Activated CD4-positive, alpha-beta T cell treated with anti-CD3 and anti-CD28 coated beads, Interleukin-2, Interleukin-4, amounts not matched to agents 100 ng/mL and 50 ng/mL, durations not matched to agents 16 hours and 8 hours (primary cell): ENCODE results near the gene GPR75.
"Not testable (repeated sequence)": the region's sequence is repeated elsewhere in the genome, so short reads cannot be mapped to it uniquely, and the experiment has no call there.

Experiments used
- DNase-seq: peaks from one replicate; pipeline ENCODE4 v3.0.0-alpha.2; 2020; ENCODE audit warnings: low spot score

GPR75 gene

DNA sequence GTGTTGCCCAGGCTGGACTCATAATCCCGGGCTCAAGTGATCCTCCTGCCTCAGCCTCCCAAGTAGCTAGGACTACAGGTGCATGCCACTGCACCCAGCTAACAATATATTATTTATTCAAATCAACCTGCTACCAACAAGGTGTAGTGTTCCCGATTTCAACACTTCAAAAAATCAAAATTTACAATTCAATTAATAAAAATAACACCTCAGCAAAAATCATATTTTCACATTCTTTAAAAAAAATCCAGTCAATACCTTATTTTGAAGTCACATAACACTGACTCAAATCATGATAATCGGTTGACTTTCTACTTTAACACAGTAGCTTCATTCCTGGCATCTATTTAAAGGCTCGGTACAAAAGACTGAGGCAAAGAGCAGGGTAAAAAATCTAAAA is 7.2 kb downstream of the GPR75 start:
- peak; percentile 3 for DNase-seq

DNA sequence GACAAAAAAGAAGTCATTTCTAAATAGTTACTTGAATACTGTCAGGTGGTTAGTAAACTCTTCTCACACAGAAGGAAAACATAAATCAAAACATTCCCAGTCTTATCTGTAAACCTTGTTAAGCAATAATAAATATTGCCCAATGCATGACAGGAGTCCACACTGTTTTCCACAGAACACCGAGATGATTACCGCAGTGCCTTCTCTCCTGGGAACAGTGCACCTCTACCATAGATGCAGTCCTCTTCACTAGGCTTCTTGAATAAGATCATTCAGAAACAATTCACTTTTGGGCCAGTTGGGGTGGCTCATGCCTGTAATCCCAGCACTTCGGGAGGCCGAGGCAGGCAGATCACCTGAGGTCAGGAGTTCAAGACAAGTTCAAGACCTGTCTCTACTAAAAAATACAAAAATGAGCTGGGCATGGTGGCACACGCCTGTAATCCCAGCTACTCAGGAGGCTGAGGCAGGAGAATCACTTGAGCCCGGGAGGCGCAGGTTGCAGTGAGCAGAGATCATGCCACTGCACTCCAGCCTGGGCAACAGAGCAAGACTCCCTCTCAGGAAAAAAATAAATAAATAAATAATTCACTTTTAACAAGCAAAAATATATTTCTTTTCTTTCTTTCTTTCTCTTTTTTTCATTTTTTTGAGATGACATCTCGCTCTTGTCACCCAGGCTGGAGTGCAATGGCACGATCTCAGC is 8.6 kb downstream of the GPR75 start:
- DNase-seq = not testable (repeated sequence)

DNA sequence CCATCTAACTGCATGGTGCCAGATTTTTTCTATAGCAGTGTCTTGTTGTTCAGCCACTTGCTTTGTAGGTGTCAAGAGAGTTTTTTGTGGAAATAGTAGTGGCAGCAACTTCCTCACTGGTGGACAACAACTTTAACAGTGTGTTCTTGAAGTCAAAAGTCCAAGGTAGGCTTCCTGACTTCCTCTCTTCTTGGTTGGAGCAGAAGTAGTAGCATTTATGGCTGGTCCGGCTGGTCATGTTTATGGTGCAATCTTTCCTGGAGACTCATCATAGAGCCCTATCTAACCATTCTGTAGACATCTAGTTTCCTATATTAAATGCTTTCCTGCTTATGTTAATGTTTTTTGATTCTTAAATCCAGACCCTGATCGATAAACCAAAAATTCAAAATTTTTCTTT is 11.7 kb downstream of the GPR75 start:
- DNase-seq = no peak

DNA sequence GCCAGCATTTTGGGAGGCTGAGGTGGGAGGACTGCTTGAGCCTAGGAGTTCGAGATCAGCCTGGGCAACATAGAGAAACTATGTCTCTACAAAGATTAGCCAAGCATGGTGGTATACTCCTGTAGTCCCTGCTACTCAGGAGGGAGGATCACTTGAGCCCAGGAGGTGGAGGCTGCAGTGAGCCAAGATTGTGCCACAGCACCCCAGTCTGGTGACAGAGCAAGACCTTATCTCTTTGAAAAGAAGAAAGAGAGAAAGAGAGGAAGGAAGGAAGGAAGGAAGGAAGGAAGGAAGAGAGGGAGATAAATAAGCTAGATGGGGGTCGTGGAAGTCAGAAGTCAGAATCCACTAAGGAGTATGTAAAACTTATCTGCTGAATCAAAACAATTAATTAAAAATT is 16.2 kb downstream of the GPR75 start:
- no peak for DNase-seq

DNA sequence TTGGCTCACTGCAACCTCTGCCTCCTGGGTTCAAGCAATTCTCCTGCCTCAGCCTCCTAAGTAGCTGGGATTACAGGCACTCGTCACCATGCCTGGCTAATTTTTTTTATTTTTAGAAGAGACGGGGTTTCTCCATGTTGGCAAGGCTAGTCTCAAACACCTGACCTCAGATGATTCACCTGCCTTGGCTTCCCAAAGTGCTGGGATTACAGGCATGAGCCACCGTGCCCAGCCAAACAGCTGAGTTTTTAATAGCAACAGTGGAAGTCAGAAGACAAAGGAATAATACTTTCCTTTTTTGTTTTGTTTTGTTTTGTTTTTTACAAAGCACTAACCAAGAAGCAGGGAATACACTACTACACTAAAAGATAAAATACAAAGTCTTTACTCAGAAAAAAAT is 16.9 kb downstream of the GPR75 start:
- DNase-seq = no peak

DNA sequence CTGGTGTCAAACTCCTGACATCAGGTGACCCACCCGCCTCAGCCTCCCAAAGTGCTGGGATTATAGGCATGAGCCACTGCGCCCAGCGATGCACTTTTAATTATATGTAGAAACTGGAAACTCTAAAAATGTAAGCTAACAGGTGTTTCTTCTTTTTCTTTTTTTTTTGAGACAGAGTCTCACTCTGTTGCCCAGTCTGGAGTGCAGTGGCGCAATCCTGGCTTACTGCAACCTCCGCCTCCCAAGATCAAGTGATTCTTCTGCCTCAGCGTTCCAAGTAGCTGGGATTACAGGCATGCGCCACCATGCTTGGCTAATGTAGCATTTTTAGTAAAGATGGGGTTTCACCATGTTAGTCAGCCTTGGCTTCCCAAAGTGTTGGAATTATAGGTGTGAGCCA is 18.1 kb downstream of the GPR75 start:
- not testable (repeated sequence) for DNase-seq

DNA sequence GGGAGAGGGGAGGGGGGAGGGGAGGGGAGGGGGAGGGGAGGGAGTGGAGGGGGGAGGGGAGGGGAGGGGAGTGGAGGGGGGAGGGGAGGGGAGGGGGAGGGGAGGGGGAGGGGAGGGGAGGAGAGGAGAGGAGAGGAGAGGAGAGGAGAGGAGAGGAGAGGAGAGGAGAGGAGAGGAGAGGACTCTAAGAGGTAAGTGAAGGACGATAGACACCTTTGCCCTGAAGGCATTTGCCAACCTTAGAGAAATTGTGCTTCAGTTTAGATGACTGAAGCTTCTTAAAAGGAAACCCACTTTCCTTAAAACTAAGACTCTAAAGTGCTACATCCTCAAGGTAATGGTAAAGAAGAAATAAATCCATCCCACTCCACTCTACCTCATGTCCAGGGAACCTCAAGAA is 19.2 kb downstream of the GPR75 start:
- DNase-seq = no peak

DNA sequence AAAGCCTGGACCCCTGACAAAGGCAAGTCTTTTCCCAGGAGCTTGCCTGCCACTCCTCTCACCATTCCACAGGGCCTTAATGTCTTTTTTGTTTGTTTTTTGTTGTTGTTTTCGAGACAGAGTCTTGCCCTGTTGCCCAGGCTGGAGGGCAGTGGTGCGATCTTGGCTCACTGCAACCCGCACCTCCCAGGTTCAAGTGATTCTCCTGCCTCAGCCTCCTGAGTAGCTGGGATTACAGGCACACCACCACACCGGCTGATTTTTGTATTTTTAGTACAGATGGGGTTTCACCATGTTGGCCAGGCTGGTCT is 29.8 kb downstream of the GPR75 start:
- not testable (repeated sequence) for DNase-seq

DNA sequence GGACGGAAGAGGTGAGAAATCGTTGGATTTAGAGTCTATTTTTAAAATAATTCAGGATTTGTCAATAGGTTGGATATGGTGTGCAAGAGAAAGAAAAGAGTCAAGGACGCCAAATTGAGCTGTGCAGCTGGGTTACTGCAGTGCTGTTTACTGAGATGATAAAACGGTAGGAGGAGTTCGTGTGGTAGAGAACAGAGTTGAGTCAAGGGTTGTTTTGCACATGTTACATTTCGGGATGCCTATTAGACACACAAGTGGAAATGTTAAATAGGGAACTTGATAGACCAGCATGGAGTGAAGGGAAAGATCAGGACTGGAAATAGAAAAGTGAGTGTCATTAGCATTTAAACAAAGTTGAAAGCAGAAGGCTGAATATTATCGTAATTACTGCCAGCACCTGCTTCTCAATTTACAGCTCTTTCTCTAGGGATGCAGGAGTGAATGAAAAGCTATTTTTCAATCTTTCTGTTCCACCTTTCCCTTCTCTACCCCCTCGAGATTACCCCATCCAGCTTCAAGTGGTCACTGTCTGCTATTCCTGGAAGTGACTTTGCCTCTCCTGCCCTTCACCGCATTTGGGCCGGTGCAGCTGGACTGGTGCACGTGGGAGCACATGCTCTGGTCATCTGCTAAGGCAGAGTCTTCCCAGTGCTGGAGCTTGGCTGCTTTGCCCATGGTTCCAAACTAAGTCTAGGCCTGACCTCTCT is 30.3 kb downstream of the GPR75 start:
- DNase-seq = no peak

DNA sequence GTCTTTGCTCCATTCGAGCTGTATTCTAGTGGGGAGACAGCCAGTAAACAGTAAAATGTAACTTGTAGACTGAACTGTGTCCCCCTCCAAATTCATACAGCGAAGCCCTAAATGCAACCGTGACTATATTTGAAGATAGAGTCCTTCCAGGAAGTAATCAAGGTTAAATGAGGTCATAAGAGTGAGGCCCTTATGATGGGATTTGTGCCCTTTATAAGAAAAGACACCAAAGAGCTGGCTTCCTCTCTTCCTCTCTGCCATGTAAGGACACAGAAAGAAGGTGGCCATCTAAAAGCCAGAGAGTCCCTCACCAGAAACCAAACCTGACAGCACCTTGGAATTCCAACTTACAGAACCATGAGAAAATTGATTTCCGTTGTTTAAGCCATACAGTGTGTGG is 31.4 kb downstream of the GPR75 start:
- DNase-seq = no peak

DNA sequence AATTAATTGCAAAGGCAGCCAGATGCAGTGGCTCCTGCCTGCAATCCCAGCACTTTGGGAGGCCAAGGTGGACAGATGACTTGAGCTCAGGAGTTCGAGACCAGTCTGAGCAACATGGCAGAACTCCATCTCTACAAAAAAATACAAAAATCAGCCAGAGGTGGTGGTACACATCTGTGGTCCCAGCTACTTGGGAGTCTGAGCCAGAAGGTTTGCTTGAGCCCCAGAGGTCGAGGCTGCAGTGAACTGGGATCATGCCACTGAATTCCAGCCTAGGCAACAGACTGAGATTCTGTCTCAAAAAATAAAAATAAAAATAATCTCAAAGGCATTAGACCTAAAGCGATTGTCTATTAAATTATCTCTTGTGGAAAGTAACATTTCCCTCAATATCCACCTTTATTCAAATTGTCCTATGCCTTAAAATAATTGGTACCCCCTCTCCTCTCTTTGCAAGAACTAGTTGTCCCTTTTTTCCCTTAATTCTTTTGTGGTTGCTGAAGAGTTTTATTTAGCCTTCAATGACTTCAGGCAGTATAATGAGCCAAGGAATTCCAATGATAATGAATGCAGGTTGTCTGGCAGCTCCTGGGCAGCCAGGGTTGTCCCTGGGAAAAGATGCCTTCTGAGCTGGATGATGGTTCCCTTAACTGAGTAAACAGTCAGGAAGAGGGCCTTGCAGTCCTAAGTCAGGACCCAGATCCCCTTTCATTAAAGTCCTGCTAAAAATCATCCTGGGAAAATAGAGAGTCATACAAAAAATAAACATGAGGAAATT is 32.2 kb downstream of the GPR75 start:
- DNase-seq = no peak

DNA sequence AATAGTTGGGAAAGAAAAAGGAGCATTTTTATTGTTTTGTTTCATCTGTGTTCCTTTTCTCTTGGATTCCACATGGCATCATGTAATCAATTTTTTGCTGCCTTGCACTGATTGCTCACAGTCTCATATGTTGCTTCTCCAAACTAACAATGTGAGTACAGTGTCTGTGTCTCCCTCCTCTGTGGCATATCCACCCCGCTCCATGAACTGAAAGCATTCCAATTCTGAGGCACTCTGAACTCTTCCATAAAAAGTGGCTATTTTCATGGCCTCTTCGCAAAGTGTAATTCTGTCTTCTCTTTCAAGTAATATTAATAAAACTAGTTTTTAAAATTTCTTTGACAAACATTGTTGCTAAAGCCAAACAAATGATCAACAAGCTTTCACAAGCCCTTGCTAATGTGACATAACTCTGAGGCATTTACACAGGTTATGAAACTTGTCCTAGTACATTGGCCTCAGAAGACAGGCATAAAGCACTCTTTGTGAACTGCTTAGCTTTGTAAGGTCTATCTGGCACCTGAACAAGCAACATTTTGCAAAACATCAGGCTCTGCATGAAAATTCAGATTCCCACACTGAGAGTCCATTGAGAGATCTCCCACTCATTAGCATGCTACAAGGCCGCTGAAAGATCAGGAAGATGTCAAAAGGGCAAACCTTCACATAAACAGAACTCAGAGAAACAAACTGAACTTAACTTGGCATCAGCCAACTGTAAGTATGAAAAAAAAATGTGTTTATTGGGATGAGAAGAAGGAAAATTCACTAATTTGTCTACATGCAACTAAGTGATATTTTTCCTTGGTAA is 33.0 kb downstream of the GPR75 start:
- no peak for DNase-seq

DNA sequence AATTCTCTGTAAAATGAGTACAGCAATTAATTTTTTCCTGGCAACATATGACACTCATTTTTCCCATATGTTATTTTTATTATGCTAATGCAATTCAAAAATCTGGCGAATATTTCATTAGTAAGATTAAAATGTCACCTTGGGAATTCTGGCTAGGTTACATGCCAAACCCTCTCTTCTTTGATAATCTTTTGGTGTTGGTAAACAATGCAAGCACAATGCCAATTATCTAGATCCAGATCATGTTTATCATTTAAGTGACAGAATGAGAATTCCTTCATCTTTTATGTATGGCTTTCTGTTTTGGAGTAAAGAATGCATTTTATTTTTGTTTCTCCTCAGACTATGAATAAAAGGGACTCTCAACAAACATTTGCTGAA is 33.7 kb downstream of the GPR75 start:
- DNase-seq = no peak

DNA sequence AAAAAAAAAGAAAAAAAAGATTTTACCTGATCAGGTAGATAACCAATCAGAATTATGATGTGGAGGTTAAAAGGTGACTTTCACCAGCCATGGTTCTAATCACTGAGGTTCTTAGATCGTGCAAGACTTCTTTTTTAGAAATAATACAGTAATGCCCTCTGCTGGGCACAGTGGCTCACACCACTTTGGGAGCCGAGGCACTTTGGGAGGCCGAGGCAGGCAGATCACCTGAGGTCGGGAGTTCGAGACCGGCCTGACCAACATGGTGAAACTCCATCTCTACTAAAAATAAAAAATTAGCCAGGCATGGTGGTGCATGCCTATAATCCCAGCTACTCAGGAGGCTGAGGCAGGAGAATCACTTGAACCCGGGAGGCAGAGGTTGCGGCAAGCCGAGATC is 36.1 kb downstream of the GPR75 start:
- DNase-seq = peak; percentile 17

DNA sequence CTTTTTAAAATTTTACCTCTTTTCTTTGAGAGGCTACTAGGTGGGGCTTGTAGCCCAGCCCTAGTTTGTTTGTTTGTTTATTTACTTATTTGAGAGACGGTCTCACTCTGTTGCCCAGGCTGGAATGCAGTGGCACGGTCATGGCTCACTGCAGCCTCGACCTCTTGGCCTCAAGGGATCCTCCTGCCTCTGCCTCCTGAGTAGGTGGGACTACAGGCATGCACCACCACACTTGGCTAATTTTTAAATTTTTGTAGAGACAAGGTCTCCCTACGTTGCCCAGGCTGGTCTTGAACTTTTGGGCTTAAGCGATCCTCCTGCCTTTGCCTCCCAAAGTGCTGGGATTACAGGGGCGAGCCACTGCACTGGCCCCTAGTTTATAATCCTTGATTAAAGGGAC is 38.0 kb downstream of the GPR75 start:
- no peak for DNase-seq

DNA sequence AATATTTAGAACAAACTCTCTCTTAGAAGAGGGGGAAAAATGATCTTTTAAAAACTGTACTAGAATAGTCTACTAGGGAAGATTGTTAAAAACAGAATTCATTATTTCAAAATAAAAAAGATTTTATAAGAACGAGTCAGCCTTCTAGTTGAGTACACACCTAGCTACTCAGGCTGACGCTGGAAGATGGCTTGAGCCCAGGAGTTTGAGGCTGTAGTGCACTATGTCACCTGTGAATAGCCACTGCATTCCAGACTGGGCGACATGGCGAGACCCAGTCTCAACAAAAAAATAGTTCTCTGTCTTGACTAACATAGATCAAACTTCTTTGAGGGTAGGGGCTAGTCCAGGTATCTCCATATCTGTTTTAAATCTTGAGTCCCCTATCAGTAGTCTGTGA is 39.1 kb downstream of the GPR75 start:
- no peak for DNase-seq

DNA sequence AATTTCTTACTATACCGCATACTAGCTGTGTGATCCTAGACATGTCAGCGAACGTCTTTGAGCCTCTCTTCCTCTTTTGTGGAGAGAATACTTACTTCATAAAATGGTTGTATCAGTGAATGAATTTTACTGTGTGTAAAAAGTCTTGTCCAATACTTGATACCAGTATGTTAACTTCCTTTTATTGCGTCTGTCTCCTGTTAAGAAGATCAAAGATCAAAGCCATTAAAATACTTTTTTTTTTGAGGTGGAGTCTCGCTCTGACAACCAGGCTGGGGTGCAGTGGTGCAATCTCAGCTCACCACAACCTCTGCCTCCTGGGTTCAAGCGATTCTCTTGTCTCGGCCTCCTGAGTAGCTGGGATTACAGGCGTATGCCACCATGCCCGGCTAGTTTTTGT is 39.7 kb downstream of the GPR75 start:
- no peak for DNase-seq

DNA sequence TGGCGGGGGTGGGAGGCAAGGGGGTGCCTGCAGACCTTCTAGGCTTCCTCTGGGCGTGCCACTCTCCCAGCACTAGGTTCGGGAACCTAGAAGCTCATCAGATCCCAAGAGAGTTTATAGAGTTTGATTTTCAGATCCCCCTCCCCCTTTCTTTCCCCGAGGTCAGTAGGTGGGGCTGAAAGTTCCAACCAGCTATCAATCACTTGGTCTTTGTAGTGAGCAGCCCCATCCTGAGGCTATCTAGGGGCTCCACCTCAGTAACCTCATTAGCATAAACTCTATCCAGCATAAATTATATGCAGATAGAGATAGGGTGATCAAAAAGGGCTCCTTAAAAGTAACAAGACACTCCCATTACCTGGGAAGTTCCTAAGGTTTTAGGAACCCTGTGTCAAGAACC is 40.1 kb downstream of the GPR75 start:
- DNase-seq = no peak

DNA sequence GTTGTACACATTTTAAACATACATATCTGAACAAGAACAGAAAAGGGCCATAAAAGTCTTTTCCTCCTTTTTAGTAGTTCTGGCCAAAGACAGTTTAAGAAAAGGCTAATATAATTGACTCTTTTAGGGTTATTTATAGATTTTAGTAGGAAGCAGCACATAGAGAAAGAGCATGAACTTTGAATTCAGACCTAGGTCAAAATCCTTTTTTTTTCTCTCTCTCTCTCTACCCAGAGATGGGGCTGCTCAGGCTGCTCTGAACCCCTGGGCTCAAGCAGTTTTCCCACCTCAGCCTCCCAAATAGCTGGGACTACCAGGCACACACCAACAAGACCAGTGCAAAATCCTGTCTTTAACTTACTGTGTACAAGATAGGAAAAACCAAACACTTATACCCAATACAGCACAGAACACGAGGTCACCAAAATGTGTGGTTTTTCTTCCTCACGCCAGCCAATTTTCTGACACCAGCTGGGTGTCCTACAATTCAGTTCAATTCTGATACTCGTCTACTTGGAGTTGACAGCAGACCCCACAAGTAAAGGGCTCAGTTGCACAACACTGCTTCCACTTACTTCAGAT is 40.8 kb downstream of the GPR75 start:
- no peak for DNase-seq

DNA sequence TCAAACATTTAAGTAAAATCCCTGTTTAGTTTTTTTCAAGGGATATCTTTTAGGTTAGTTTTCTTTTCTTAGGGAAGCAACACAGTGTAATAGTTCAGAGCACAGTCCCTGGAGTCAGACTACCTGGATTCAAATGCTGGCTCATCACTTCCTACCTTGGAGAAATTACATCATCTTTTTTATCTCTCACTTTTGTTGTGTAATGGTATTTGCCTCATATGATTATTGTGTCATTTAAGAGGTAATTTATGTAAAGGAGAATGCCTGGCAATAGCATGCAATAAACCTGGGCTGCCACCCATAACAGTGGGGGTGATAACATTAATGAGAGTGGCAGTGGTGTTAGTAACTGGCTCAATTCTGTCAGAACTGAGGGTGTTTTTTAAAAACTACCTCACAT is 46.6 kb downstream of the GPR75 start:
- DNase-seq = no peak

DNA sequence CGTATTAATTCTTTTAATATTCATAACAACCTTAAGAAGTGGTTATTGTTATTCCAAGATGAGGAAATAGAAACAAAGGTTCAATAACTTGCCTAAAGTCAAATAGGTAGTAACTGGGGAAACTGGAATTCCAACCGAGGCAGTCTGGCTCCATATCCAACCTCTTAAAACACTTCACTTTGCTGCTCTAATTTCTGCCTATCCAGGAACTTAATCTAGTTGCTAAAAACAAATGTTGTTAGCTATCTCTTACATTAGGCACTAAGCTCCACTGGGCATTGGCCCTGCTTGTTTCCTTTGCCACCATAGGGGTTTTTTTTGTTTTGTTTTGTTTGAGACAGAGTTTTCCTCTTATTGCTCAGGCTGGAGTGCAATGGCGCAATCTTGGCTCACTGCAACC is 48.2 kb downstream of the GPR75 start:
- no peak for DNase-seq
